Measurements from ENCODE around the gene SLC45A3.

GRCh38 chr1:205630651-205631009 lies 49.7 kb downstream of the SLC45A3 start:
- TF ChIP-seq CTCF (IDR thresholded peaks at IDR 0.05) = no peak
- TF ChIP-seq POLR2A (IDR thresholded peaks at IDR 0.05) = no peak

Measured in esophagus squamous epithelium (tissue), 4 donors.